HEK293 (cell line): ENCODE measurements around the gene LCNL1.

ENCODE experiments used
- CTCF ChIA-PET: fragments of 350-600 bp; formaldehyde crosslinking; extraction: SDS; loops from one replicate; lab custom pipeline; 2021; ENCODE audit warnings: antibody characterized with exemption; lab: Yijun Ruan, JAX
- POLR2A ChIA-PET: fragments of 300-600 bp; formaldehyde crosslinking; extraction: SDS; loops from one replicate; lab custom pipeline; 2020; ENCODE audit warnings: antibody characterized with exemption, inconsistent platforms; lab: Yijun Ruan, JAX
- H3K27ac ChIP-seq: fragments of 200-500 bp; sonication (Bioruptor generic); 2 replicates; pipeline ENCODE4 v1.5.1; 2014; ENCODE audit warnings: low read depth, low read length, control low read depth, inconsistent platforms; ENCODE audit errors: extremely low read depth
- H3K36me3 ChIP-seq, 2 experiments: fragments of 200-500 bp in 1 of 2; sonication (Bioruptor generic) in 1 of 2; 1 replicate in 1 of 2; 2 replicates in 1 of 2; pipeline ENCODE4 v1.5.1; 2014 to 2017; ENCODE audit warnings: inconsistent platforms in 2 of 2, low read length in 2 of 2; ENCODE audit not compliant: control insufficient read depth in 2 of 2, insufficient read depth in 1 of 2
- H3K4me1 ChIP-seq: fragments of 200-500 bp; sonication (Bioruptor generic); 2 replicates; pipeline ENCODE4 v1.5.1; 2014; ENCODE audit warnings: mild to moderate bottlenecking, low read length, inconsistent platforms; ENCODE audit not compliant: control insufficient read depth, insufficient read depth
- H3K4me3 ChIP-seq: 2 replicates; pipeline ENCODE4 v1.5.1; 2011; ENCODE audit warnings: low read depth, mild to moderate bottlenecking, control low read depth, low read length, moderate library complexity
- H3K9me3 ChIP-seq: fragments of 200-500 bp; sonication (Bioruptor generic); 2 replicates; pipeline ENCODE4 v1.5.1; 2014; ENCODE audit warnings: low read depth, low read length, inconsistent platforms; ENCODE audit not compliant: control insufficient read depth, insufficient read depth
- BCL6B ChIP-seq: fragments of 450-650 bp; formaldehyde crosslinking; IDR thresholded peaks from 2 replicates; pipeline ENCODE4 v1.5.1; 2017; ENCODE audit warnings: missing biosample characterization, missing genetic modification characterization
- EGR2 ChIP-seq: fragments of 450-650 bp; formaldehyde crosslinking; IDR thresholded peaks from 2 replicates; pipeline ENCODE4 v1.5.1; 2016; ENCODE audit warnings: low read depth, missing biosample characterization, missing genetic modification characterization
- ELK4 ChIP-seq: IDR thresholded peaks from 2 replicates; pipeline ENCODE4 v1.6.1; 2011; ENCODE audit warnings: mild to moderate bottlenecking, low read depth, low read length, borderline replicate concordance
- GLIS1 ChIP-seq: fragments of 450-650 bp; formaldehyde crosslinking; IDR thresholded peaks from 2 replicates; pipeline ENCODE4 v1.5.1; 2016; ENCODE audit warnings: missing biosample characterization, missing genetic modification characterization
- KLF9 ChIP-seq: fragments of 450-650 bp; formaldehyde crosslinking; IDR thresholded peaks from 2 replicates; pipeline ENCODE4 v1.5.1; 2016; ENCODE audit warnings: missing biosample characterization, missing genetic modification characterization, low read depth
- REPIN1 ChIP-seq: fragments of 450-650 bp; formaldehyde crosslinking; IDR thresholded peaks from 2 replicates; pipeline ENCODE4 v1.5.1; 2017; ENCODE audit warnings: missing biosample characterization, missing genetic modification characterization, low read depth
- SP3 ChIP-seq: fragments of 450-650 bp; formaldehyde crosslinking; IDR thresholded peaks from 2 replicates; pipeline ENCODE4 v1.5.1; 2016; ENCODE audit warnings: missing biosample characterization, missing genetic modification characterization
- ZBTB6 ChIP-seq: fragments of 450-650 bp; formaldehyde crosslinking; IDR thresholded peaks from 2 replicates; pipeline ENCODE4 v1.5.1; 2017; ENCODE audit warnings: missing biosample characterization, missing genetic modification characterization
- ZBTB8A ChIP-seq: fragments of 450-650 bp; formaldehyde crosslinking; IDR thresholded peaks from 2 replicates; pipeline ENCODE4 v1.5.1; 2016; ENCODE audit warnings: missing biosample characterization, missing genetic modification characterization
- ZFHX2 ChIP-seq: fragments of 450-650 bp; formaldehyde crosslinking; conservative IDR thresholded peaks from 2 replicates; pipeline ENCODE4 v1.5.1; 2016; ENCODE audit warnings: missing biosample characterization, missing genetic modification characterization
- ZNF114 ChIP-seq: fragments of 450-650 bp; formaldehyde crosslinking; IDR thresholded peaks from 2 replicates; pipeline ENCODE4 v1.5.0; 2017; ENCODE audit warnings: missing biosample characterization, missing genetic modification characterization
- ZNF292 ChIP-seq: fragments of 450-650 bp; formaldehyde crosslinking; IDR thresholded peaks from 2 replicates; pipeline ENCODE4 v1.5.1; 2016; ENCODE audit warnings: low read depth, missing biosample characterization, missing genetic modification characterization, borderline replicate concordance
- ZNF391 ChIP-seq: fragments of 450-650 bp; formaldehyde crosslinking; IDR thresholded peaks from 2 replicates; pipeline ENCODE4 v1.5.1; 2016; ENCODE audit warnings: low read depth, missing biosample characterization, missing genetic modification characterization, borderline replicate concordance
- ZNF423 ChIP-seq: fragments of 450-650 bp; formaldehyde crosslinking; IDR thresholded peaks from 2 replicates; pipeline ENCODE4 v1.5.1; 2016; ENCODE audit warnings: missing biosample characterization, missing genetic modification characterization
- ZNF48 ChIP-seq: fragments of 450-650 bp; formaldehyde crosslinking; IDR thresholded peaks from 2 replicates; pipeline ENCODE4 v1.5.1; 2016; ENCODE audit warnings: missing biosample characterization, missing genetic modification characterization
- ZNF560 ChIP-seq: fragments of 450-650 bp; formaldehyde crosslinking; IDR thresholded peaks from 2 replicates; pipeline ENCODE4 v1.5.1; 2017; ENCODE audit warnings: missing biosample characterization, missing genetic modification characterization, borderline replicate concordance
- ZSCAN5A ChIP-seq: fragments of 450-650 bp; formaldehyde crosslinking; IDR thresholded peaks from 2 replicates; pipeline ENCODE4 v1.5.1; 2016; ENCODE audit warnings: missing biosample characterization, missing genetic modification characterization

Gene LCNL1

GRCh38 chr9:136968333-136969127 lies 14.3 kb upstream of the LCNL1 start:
- CTCF ChIA-PET: interaction anchor here (1.5 kb wide), 1 partner anchor 67 kb away, joined by 3 read pairs; no protein-coding TSS in a partner anchor
- Histone ChIP-seq H3K4me3 (no peak overlapping the region), H3K4me1 (no peaks in the 10 kb centered on the region), H3K9me3 (no peaks in the 10 kb centered on the region), H3K36me3 (no peaks in the 10 kb centered on the region), H3K27ac (no peak overlapping the region)
- TF ChIP-seq ZNF114 (tag by site-specific recombination) (no peak), GLIS1 (tag by site-specific recombination) (peak; percentile 52), SP3 (tag by site-specific recombination) (no peak), ZNF423 (no peak), ZNF560 (tag by site-specific recombination) (no peak), ZSCAN5A (no peak), ZNF292 (no peak), REPIN1 (tag by site-specific recombination) (no peak), ZBTB8A (tag by site-specific recombination) (0 out of 2 replicates have a peak, but pooled peaks have one; percentile 11)
- POLR2A ChIA-PET: interaction anchor here (1.0 kb wide), 1 partner anchor 20 kb away, joined by 3 read pairs; no protein-coding TSS in a partner anchor

GRCh38 chr9:136969150-136969549 lies 13.6 kb upstream of the LCNL1 start:
- Histone ChIP-seq H3K4me3 (no peak overlapping the region), H3K4me1 (no peaks in the 10 kb centered on the region), H3K27ac (no peak overlapping the region), H3K36me3 (no peaks in the 10 kb centered on the region), H3K9me3 (no peaks in the 10 kb centered on the region)
- ChIA-PET POLR2A (interaction anchor here (1.0 kb wide), 1 partner anchor 21 kb away, joined by 3 read pairs; no protein-coding TSS in a partner anchor), CTCF (interaction anchor here (1.5 kb wide), 1 partner anchor 66 kb away, joined by 3 read pairs; no protein-coding TSS in a partner anchor)
- TF ChIP-seq EGR2: peak; percentile 47
- TF ChIP-seq KLF9: no peak
- TF ChIP-seq ZNF48: no peak
- TF ChIP-seq BCL6B (tag by site-specific recombination): no peak
- TF ChIP-seq ZFHX2 (tag by site-specific recombination): peak; percentile 39
- TF ChIP-seq ELK4: no peak

- Histone ChIP-seq H3K36me3 (no peaks in the 10 kb centered on the region), H3K4me1 (no peaks in the 10 kb centered on the region), H3K4me3 (no peak overlapping the region)
- CTCF ChIA-PET: no interaction called here
- TF ChIP-seq ZNF391 (tag by site-specific recombination): no peak
- peak; percentile 78 for TF ChIP-seq GLIS1 (tag by site-specific recombination)
- no peak for TF ChIP-seq ZBTB6 (tag by site-specific recombination)
- TF ChIP-seq, all 188 proteins: peak for 1
- POLR2A ChIA-PET: no interaction called here
- no peak overlapping the region for H3K27ac ChIP-seq
- H3K9me3 ChIP-seq: no peaks in the 10 kb centered on the region
These were observed 13.0 kb upstream of the LCNL1 start for GRCh38 chr9:136969774-136970173.
